22Rv1 (cell line): ENCODE results near the gene PRICKLE1.

Experiments
- H3K27ac ChIP-seq: fragments of 450-650 bp; 2 replicates; pipeline ENCODE4 v1.5.1; 2017
- ZFX ChIP-seq: fragments of 450-650 bp; IDR thresholded peaks from 2 replicates; pipeline ENCODE4 v1.6.1; 2017; ENCODE audit warnings: antibody characterized with exemption, borderline replicate concordance
- TF ChIP-seq, protein P1 (sequence below): fragments of 450-650 bp; IDR thresholded peaks from 2 replicates; pipeline ENCODE4 v1.5.1; 2017; ENCODE audit warnings: mild to moderate bottlenecking

Gene PRICKLE1

DNA sequence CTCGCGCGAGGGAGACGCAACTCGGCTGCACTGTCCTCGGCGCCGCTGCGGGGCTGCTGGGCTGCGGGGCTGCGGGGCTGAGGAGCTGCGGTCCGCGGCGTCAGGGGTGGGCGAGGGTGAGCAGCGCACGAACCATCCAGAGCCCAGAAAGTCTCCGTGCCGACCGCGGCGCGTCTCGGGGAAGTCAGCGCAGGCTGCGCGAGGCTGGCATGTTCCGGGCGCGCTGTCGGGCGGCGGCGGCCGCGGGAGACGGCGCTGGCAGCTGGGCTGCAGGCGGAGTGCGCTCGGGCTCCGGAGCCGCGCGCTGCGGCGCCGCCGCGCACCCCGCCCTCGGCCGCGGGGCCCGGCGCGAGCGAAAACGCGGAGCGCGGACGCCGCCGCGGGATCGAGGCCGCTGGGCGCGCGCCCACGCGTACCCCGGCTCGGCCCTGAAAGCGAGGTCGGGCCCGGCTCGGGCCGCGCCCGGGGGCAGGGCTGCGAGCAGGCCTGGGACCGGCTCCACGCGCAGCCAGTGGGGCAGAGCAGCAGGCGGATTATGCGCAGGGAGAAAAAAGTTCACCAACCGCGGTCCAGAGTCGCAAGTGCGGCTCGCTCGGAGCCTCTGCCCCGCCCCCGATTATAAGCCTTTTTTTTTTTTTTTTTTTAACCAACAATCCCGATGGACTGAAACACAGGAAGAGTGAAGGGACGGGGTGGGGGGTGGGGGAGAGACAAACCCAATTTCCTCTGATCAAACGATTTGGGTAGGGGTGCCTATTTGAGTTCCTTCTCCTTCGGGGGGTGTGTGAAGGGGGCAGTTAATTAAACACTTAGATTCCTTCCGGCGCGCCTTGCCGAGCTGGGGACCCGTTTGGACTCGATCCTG is at the start of gene PRICKLE1:
PRICKLE1 (minus strand) TSS at position 282 of the 865 bp plus-strand sequence. CDS start 117,230 bp downstream, outside the sequence.
- no peak within 1 kb of the TSS for H3K27ac ChIP-seq
- no peak for TF ChIP-seq ZFX
- TF ChIP-seq, protein P1, sequence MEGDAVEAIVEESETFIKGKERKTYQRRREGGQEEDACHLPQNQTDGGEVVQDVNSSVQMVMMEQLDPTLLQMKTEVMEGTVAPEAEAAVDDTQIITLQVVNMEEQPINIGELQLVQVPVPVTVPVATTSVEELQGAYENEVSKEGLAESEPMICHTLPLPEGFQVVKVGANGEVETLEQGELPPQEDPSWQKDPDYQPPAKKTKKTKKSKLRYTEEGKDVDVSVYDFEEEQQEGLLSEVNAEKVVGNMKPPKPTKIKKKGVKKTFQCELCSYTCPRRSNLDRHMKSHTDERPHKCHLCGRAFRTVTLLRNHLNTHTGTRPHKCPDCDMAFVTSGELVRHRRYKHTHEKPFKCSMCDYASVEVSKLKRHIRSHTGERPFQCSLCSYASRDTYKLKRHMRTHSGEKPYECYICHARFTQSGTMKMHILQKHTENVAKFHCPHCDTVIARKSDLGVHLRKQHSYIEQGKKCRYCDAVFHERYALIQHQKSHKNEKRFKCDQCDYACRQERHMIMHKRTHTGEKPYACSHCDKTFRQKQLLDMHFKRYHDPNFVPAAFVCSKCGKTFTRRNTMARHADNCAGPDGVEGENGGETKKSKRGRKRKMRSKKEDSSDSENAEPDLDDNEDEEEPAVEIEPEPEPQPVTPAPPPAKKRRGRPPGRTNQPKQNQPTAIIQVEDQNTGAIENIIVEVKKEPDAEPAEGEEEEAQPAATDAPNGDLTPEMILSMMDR, result no peak

DNA sequence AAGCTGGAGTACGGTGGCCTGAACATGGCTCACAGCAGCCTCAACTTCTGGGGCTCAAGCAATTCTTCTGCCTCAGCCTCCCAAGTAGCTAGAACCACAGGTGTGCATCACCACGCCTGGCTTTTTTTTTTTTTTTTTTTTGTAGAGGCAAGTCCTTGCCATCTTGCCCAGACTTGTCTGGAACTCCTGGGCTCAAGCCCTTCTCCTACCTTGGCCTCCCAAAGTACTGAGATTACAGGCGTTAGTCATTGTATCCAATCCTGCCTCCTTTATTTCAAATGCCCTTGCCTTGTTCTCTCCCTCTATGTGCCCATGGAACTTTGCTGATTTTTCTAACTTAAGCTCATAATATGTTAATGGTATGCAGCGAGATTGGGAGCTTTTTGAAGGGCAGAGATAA is 49.2 kb upstream of the PRICKLE1 start:
- no peak overlapping the region for H3K27ac ChIP-seq
- no peak for TF ChIP-seq ZFX
- TF ChIP-seq, protein P1, result no peak

DNA sequence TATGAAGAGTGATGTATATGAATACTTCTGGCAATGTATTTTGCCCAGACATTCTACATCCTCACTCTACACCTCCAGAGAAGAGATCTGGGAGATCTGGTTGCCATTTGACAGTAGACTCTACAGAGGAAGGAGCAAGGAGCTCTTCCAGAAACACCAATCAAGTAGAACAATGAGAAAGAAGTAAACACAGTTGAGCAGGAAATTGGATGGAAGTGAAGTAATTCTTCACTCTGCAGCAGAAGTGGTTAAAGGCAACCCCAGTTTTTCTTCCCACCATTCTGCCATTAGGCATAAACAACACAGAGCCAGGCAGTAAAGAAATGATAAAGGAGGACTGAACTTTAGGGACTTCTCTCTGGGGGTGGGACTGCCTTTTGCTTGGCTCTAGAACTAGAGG is 48.5 kb upstream of the PRICKLE1 start:
- TF ChIP-seq, protein P1, result no peak
- no peak for TF ChIP-seq ZFX
- no peak overlapping the region for H3K27ac ChIP-seq

DNA sequence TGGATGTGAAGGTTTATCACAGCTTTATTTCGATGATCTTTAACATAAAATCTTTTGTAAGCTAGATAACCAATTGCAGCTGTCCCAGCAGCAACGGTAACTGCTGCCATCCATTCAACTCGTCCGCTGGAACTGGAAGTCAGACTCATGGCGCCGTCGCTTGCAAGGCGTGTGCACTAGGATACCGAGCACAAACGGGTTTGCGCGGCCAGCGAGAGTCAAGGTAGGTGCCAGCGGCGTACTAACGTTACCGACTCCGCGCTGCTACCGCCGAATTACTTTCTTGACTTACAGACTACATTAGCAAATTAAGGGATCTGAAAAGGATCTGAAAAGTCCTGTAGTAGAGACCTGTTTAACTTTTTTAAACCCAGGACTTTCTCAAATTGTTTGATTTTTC is 47.4 kb upstream of the PRICKLE1 start:
- TF ChIP-seq, protein P1, result no peak
- no peak for TF ChIP-seq ZFX
- no peak overlapping the region for H3K27ac ChIP-seq

DNA sequence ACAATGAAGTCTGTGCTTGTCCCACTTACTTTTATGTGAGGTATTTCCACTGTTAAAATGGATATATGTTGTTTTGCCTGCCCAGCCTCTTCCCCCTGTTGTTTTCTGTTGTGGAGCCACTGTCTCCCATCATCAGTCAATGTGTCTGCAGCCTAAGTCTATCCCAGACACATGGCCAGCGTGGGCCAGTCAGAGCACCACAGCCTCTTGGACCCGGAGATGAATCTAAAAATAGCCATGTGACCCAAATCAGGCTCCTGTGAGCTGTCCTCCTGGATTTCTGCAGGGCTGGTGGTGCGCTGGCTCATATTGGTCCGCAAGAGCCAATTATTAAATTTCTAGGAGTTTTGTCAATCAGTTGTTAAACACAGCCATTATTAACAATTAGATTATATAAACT is 44.0 kb upstream of the PRICKLE1 start:
- no peak overlapping the region for H3K27ac ChIP-seq
- TF ChIP-seq, protein P1, result no peak
- no peak for TF ChIP-seq ZFX

DNA sequence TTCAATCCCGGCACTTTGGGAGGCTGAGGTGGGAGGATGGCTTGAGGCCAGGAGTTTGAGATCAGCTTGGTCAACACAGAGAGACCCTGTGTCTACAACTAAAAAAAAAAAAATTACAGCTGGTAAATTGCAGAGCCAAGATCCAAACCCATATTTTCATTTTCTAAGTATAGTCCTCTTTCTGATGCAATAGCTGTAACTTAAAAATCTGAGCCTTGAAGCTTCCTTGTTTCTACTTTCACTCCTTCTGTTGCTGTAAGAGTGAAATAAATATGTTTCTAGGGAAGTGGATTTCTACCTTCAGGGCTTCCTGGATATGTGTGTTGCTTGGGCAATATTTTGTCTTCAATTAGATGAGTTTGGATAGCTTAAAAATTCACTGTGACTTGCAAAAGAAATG is 42.0 kb upstream of the PRICKLE1 start:
- TF ChIP-seq, protein P1, result no peak
- TF ChIP-seq ZFX, result no peak
- H3K27ac ChIP-seq, result no peak overlapping the region

DNA sequence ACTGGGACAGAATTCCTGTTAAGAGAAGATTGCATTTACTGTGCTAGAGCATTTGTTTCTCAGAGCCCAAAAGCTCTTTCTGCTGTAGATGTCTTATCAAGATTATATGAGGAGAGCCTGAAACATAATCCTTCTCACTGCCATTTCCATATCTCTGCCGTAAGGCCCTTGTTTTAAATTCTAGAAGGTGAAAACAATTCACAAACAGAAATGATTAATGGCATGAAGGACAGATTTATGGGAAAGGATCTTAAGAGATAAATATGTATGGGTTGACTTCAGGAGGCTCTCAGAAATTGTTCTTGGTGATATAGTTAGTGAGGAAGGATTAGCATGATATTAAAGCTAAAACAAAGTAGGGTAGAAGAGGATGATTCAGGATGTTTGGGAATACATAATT is 40.8 kb upstream of the PRICKLE1 start:
- H3K27ac ChIP-seq, result no peak overlapping the region
- TF ChIP-seq ZFX, result no peak
